ENCODE results near the gene CDKAL1.

The CDKAL1 gene

GRCh38 chr6:21225912-21226311 lies 691.7 kb downstream of the CDKAL1 start:
- no peak overlapping the region for H3K4me3 ChIP-seq (ENCODE audit: low read depth, low read length)
- TF ChIP-seq CTCF (IDR thresholded peaks at IDR 0.05; ENCODE audit: insufficient read depth, low read length, missing control alignments), result no peak
- ChIA-PET CTCF (interaction anchor here (0.6 to 0.9 kb wide), 3 partner anchors 12 to 291 kb away, joined by 3 to 4 read pairs (median 3); no protein-coding TSS in a partner anchor), POLR2A (no interaction called here)
- DNase-seq (ENCODE audit: low read depth, low spot score), result no peak

- ChIA-PET POLR2A (interaction anchor here (1.6 kb wide), 1 partner anchor 8 kb away, joined by 4 read pairs; no protein-coding TSS in a partner anchor), CTCF (interaction anchor here (1.0 kb wide), 1 partner anchor 26 kb away, joined by 3 read pairs; no protein-coding TSS in a partner anchor)
These were observed 693.2 kb downstream of the CDKAL1 start for GRCh38 chr6:21227486-21227885.

GRCh38 chr6:21228411-21228810 lies 694.2 kb downstream of the CDKAL1 start:
- CTCF ChIA-PET, result no interaction called here

More at GRCh38 chr6:21227486-21227885, 693.2 kb downstream of the CDKAL1 start:
- DNase-seq (ENCODE audit: low read depth, low spot score), result no peak
- TF ChIP-seq CTCF (IDR thresholded peaks at IDR 0.05; ENCODE audit: insufficient read depth, low read length, missing control alignments), result no peak
- no peak overlapping the region for H3K4me3 ChIP-seq (ENCODE audit: low read depth, low read length)

GRCh38 chr6:21228876-21229460 lies 694.7 kb downstream of the CDKAL1 start:
- ChIA-PET POLR2A (no interaction called here), CTCF (no interaction called here)
- no peak overlapping the region for H3K4me3 ChIP-seq (ENCODE audit: low read depth, low read length)
- DNase-seq (ENCODE audit: low read depth, low spot score), result no peak
- TF ChIP-seq CTCF (IDR thresholded peaks at IDR 0.05; ENCODE audit: insufficient read depth, low read length, missing control alignments), result no peak

More at GRCh38 chr6:21228411-21228810, 694.2 kb downstream of the CDKAL1 start:
- no peak overlapping the region for H3K4me3 ChIP-seq (ENCODE audit: low read depth, low read length)
- TF ChIP-seq CTCF (IDR thresholded peaks at IDR 0.05; ENCODE audit: insufficient read depth, low read length, missing control alignments), result no peak
- POLR2A ChIA-PET, result interaction anchor here (1.6 kb wide), 1 partner anchor 9 kb away, joined by 4 read pairs; no protein-coding TSS in a partner anchor
- no peak for DNase-seq (ENCODE audit: low read depth, low spot score)

GRCh38 chr6:21230536-21230935 lies 696.3 kb downstream of the CDKAL1 start:
- ChIA-PET CTCF (no interaction called here), POLR2A (no interaction called here)
- H3K4me3 ChIP-seq (ENCODE audit: low read depth, low read length), result no peak overlapping the region
- no peak for TF ChIP-seq CTCF (IDR thresholded peaks at IDR 0.05; ENCODE audit: insufficient read depth, low read length, missing control alignments)
- no peak for DNase-seq (ENCODE audit: low read depth, low spot score)

GRCh38 chr6:21235162-21235561 lies 700.9 kb downstream of the CDKAL1 start:
- no peak overlapping the region for H3K4me3 ChIP-seq (ENCODE audit: low read depth, low read length)
- no peak for TF ChIP-seq CTCF (IDR thresholded peaks at IDR 0.05; ENCODE audit: insufficient read depth, low read length, missing control alignments)
- ChIA-PET CTCF (no interaction called here), POLR2A (no interaction called here)
- DNase-seq (ENCODE audit: low read depth, low spot score), result no peak
